NCI-H2029 treated with DMSO at 0.1 percent for 48 hours (cell line): Measurements from ENCODE around the gene PPP6R2.

ENCODE experiments used
- DNase-seq: peaks from one replicate; lab custom pipeline; 2025; lab: John Stamatoyannopoulos, UW

The PPP6R2 gene

DNA sequence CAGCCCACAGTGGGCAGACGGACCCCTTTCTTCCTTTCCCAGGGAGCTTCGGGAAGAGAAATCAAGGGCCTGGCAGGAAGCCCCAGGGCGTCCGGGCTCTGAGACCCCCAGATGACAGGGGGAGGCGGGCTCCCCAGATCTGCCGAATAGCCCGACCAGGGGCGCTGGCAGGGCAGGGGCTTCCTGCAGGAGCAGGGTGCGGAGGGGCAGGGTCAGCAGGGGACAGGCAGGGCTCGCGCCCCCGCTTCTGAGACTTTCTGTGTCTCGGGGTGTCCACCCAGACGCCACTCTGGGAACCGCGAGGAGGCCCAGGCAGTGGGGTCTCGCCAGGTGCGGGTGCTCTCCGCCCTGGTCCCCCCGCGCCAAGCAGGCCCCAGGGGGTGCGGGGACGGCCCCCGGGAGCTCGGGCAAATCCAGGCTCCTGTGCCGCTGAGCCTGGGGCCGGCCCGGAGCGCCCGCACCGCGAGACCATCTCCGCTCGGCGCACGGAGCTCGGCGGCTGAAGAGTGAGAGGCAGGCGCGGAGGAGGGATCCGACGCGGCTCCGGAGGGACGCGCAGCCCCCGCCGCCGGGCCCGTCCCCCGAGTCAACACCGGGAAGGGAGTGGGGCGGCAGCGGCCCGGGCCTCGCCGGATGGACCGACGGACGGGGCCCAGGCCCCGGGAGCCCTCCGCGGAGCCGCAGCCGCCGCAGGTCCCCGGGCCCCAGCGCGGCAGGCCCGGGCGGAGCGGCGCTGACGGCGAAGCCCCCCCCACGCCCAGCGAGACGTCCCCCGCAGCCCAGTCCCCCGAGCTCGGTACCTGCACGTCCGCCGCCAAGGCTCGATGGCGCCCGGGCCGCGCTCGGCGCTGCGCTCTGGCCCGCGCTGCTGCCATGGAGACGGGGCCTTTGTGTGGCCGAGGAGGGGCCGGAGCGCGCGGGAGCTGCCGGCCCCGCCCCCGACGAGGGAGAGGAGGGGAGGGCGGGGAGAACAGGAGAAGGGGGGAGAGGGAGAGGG lies 36.1 kb upstream of the PPP6R2 start, which contains the start of gene PLXNB2:
Gene PLXNB2 (minus strand): TSS at position 894 of the 997 bp plus-strand sequence. CDS start 17,062 bp downstream, outside the sequence.
- DNase-seq = peak; percentile 7

DNA sequence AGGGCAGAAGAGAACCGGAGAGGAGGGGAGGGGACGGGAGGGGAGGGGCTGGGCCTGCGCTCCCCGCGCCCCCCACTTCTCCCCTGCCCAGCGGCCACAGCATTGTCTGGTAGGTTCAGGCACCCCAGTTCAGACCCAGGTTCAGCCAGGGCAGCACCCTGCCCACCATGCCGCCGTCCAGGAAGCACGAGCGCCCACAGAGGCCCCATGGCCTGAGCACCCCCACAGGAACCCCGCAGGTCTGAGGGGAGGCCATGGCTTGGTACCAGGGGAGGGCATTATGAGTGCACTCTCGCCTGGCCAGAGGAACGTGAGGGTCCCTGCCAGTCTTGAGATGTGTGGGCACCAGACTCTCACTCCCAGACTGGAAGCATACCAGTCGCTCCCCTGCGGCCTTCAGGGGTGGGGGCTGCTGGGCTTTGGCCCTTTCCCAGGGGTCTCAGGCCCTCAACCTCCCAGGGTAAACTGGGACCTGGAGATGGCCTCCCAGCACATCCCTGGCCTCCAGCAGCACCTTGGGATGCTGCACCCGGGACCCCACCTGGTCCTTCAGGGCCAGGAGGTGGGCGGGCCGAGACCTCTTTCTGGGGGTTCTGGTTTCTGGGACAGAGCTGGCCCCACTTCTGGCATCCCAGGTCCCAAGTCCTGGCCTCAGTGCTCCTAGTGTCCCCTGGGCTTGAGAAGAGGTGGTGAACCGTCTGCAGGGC lies 35.1 kb upstream of the PPP6R2 start:
- no peak for DNase-seq

DNA sequence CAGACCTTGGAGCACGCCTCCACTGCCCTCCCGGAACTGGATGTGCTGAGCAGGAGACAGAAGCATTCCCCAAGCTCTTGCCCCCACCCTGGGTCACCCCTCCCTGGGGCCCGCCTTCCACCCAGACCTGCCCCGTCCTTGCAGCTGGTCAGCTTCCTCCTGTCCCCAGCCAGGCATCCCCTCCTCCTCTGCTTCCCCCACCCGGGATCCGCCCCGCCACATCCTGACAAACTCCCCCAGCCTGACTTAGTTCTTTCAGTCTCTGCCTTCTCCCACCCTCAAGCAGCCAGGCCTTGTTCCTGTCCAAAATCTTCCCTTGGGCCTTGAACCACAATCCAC lies 34.6 kb upstream of the PPP6R2 start:
- DNase-seq = no peak

DNA sequence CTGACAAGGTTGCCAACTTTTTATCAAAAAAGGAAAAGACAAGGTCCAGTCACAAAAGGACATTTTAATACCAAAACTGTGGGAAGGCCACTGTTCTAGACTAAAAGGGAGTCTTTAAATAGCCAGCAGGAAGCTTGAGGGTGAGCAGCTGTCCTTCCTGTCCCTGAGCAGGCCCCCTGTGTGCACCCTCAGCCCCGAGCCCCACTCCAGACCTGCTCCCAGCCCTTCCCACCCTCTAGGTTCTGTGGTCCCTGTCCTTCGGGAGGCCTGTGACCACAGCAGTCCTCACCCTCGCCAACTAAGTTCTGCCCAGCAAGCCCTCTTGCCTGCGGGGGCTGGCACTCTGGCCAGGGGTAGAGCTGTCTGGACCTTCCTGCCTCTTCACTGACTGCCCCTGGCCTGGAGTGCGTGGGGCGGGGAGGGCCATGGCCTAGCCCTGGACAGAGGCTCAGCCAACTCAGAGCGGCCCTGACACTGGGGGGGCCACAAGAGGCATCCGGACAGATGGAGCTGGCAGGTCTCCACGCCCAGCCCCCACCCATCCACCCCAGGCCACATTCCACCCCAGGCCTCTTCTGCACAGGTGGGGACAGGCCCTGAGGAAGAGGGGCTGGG lies 34.0 kb upstream of the PPP6R2 start:
- DNase-seq = no peak

DNA sequence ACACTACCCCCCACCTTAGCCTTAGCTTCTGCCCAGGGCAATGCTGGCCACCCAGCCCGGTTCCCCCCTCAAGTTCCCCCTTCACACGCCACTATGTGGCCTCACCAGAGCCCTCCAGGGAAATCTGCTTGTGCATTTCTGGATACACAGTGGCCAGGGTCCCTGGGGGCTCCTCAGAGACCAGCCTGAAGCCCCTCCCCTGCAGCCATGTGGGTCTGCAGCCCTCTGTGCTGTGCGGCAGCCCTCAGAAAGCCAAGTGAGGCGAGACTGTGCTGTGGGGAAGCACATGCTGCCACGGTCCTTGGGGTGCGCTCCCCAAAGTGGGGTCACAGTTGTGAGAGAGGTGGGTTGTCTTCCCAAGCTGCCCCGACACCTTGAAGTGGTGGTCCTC lies 33.5 kb upstream of the PPP6R2 start:
- DNase-seq = no peak

DNA sequence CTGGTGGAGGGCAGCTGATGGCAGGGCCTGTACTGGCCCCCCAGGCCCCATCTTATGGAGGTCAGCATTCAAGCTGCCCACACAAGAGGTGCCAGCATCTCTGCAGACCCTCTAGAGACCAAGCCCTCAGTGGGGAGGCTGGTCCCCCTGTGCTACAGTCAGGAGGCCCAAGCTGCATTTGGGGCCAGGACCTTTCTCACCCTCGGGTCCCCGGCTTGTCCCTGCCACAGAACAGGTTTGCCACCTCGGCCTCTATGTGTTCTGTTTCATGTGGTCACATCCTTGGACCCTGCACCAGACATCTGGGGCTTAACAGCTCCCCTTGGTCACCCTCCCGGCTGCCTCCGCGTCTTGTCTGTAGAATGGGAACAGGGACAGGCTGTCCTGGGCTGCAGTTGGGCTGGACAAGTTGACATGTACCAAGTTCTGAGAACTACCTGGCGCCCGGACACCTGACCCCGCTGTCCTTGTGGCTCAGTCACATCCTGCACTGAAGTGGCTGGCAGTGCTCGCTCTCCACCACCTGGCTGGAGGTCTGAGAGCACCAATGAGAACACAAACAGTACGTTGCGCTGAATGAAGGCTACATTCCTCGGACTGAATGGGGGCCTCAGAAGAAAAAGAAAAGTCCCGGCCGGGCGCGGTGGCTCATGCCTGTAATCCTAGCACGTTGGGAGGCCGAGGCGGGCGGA lies 33.0 kb upstream of the PPP6R2 start:
- no peak for DNase-seq

DNA sequence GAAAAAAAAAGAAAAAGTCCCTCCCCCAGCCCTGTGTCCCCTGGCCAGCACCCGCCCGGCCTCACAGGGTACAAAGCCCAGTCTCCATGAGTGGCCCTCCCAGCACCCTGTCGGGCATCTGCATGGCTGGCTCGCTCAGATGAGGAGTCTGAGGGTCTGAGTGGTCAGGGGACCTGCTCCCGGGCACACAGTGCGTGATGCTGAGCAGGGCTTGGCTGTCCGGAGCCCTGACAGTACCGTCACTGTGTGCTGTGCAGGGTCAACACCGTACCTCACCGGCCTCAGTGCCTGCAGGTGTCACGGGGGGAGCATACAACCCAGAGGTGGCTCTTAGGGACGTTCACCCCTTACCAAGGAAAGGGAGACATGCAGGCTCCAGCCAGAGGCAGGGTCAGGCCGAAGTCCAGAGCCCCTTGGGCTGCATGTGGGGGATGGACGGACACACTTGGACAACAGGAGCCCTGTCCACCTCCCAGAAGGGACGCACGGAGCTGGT lies 32.1 kb upstream of the PPP6R2 start:
- DNase-seq = no peak

DNA sequence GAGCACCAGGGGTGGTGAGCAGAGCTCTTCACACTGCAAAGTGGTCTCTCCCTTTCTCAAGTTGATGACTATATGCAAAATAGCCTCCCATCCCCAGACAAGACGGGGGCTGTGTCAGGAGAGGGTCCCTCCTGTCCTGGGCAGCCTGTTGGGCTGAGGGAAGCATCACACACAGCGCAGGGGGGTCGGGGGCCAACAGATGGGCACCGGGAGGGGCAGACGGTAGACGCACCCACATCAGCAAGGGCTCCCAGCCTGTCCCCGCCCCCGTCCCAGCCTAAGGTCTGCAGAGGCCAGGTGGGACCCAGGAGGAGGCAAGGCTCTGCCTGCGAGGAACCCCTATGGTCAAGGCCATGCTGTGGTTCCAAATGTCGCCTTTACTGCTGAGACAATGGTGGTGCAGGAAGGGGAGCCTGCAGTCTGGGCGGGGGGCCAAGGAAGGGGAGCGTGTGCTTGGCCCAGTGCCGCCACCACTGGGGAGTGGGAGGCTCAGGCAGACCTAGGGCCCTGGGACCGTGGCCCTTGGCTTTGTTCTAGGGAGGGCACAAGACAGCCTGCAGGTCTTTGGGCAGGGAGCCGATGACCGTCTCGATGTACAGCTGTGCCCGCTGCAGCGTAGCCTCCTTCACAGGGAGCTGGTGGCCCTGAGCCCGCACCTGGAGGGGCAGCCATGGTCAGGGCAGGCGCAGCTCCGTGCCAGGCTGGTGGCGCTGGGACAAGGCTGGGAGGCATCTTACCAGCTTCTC lies 31.3 kb upstream of the PPP6R2 start:
- no peak for DNase-seq

DNA sequence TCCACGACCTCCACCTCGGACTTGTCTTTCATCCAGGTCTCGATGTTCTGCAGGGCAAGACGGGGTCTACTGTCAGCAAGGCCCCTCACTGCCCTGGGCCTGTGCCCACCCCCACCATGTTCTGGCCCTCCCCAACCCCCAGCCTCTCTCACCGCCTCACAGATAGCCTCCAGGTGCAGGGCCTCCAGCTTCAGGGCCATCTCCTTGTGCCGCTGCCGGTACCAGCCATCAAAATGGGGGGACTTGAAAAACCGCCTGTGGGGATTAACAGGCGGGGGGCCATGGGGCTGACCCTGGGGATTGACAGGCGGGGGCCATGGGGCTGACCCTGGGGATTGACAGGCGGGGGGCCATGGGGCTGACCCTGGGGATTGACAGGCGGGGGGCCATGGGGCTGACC lies 30.8 kb upstream of the PPP6R2 start:
- no peak for DNase-seq

DNA sequence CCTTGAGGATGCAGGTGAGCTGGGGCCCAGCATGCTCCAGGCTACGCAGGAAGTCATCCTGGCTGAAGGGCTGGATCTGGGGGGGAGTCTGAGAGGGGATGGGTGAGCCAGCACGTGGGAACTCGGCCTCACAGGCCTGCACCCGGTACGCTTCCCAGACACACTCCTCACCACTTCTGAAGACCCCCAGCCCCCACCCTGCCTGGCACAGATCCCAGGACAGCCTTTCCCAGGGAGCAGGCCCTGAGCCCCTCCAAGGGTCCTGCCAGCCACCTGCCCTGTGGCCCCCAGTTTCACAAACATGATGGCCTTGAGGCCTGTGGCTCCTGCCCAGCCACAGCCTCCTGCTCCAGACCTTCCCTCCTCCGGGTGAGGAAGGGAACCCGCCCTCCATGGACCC lies 30.1 kb upstream of the PPP6R2 start:
- no peak for DNase-seq

DNA sequence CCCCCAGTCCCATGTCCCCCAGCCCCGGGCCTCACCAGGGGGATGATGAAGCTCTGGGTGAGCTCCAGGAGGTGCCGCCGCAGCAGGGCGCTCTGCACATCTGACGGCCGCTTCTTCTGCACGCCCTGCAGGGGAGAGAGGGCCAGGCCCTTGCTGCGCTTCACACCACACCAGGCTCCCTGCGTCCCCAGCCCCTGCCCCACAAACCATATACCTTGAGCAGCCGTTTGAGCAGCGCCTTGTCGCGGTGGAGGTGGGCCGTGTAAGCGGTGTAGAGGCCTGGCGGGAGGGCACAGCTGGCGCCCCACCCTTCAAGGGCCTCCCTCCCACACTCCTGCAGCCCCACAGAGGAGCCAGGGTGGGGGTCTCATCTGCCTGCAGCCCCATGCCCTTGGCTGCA lies 29.5 kb upstream of the PPP6R2 start:
- no peak for DNase-seq

DNA sequence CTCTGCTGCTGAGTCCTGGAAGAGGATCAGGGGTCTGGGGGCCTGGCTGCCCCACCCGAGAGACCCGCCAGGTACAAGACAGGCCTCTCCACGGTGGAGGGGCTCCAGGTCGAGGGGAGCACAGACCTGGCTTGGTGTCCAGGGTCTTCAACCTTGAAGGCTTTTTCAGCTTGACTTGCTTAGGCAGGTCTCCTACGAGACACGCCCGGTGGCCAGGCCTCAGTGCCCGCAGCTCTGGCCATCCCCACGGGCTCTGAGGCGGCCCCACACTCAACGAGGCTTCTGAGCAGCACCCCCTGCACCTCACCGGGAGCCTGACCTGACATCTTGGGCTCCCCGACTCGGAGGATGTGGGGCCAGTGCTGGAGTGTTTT lies 29.1 kb upstream of the PPP6R2 start:
- DNase-seq = no peak

DNA sequence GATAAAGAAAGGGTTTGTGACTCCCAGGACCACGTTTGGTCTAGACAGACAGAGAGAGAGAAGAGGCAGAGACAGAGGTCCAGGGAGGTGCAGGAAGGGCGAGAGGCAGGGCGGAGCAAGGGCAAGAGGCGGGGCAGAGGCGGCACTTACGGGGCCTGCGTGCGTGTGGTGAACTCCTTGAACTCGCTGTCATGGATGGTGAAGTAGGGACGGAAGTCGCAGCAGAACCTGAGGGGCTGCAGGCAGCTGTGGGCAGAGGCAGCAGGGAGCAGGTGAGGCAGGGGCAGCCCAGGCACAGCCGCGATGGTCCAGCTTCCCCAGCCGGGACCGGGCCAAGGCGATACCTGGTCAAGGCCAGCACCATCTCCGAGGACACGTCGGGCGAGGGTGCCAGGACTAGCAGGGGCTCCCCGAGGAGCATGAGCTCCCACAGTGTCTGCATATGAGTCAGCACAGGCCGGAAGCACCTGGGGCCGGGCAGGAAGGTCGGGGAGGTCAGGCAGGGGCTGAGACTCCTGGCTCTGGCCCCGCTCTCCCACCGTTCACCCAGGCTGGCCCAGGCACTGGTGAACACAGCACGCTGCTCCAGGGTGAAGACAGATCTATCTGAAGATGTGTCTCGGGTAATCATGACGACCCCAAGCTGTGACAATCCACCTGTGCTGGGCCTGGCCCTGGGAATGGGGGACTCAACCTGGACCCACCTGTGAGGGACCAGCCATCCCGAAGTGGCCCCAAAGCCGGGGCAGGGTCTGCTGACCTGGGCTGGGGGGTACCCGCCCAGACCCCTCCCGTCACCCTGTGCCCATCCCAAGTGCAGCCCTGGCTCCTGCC lies 28.5 kb upstream of the PPP6R2 start:
- DNase-seq = no peak

DNA sequence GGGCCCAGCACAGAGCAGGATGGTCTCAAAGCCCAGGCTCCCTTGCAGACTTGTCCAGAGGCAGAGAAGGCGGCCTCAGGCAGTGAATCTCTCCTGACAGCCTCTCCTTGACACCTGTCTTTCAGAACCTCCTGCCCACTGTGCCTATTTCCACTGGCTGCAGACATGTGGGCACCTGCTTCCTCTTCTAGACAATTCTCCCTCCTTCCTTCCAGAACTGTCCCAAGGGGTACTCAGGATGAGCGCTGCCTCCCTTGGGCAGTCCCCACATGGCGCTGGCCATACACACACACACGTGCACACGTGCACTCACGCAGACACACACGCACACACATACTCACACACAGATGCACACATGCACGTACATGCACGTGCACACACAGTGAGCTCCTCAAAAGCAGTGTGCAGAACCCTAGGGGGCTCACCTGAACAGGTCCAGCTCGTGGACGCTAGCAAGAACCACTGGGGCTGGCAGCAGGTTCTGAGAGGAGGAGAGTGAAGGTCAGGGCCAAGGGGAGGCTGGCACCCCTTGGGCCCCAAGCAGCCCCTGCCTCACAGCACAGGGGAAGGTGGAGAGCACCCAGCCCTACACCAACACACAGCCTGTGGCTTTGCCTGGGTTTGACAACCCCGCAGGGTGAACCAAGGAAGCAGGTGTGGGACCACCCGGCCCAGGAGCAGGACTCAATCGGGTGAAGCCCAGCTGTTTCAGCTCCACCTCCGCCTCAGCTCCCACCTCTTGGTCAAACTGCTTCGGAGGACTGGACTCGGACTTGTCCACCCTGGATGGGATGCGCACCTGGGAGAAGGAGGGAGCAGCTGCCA lies 27.6 kb upstream of the PPP6R2 start:
- no peak for DNase-seq

DNA sequence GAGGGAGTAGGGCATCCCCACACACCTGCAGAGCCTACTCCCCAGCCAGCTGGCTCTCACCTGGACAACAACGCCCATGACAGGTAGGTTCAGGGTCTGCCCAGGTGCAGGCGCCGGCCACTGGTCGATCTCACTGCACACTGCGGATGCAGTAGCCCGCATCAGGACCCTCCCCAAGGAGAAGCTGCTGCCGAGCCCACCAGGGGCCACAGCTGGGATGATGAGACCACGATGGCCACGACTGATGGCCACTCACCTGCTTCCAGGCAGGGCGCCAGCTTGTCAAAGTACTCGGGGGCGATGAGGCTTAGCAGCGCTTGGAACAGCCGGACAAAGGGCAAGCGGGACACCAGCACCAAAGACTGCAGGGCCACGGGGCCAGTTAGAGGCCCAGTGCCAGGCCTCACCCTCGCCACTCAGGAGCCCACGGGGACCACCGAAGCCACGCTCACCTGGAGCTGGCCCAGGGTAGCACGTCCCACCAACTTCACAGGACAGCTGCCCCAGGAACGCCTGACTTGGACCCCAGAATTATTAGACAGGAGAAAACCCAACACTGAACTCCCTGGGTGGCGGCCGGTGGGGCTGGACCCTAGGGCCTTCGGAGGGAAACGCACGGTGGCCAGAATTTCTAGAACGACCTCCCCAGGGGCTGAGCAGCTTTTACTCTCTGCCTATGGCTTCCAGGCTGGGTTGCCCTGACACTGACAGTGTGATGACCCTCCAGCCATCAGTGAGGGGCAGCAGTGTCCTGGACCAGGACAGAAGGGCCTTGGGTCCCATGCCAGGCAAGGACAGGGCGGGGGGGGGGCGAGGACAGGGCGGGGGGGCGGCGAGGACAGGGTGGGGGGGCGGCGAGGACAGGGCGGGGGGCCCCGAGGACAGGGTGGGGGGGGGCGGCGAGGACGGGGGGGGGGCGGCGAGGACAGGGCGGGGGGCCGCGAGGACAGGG lies 26.7 kb upstream of the PPP6R2 start:
- DNase-seq = no peak

DNA sequence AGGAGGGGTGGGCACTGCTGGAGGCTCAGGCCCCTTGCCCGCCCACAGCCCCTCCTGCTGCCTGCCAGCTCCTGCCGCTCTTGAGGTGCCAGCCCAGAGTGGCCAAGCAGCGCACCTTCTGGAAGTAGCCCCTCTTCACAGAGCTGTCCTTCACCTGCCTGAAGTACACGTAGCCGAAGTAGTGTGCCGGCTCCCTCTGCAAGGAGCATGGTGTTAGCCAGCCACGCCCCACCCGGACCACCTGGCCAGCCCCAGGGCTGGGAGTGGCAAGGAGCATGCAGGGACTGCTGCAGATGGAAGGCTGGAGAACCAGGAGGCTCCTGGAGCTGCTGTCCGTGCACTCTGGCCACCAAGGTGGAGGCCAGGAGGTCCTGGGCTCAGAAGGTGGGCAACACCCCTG lies 25.9 kb upstream of the PPP6R2 start:
- DNase-seq = no peak

DNA sequence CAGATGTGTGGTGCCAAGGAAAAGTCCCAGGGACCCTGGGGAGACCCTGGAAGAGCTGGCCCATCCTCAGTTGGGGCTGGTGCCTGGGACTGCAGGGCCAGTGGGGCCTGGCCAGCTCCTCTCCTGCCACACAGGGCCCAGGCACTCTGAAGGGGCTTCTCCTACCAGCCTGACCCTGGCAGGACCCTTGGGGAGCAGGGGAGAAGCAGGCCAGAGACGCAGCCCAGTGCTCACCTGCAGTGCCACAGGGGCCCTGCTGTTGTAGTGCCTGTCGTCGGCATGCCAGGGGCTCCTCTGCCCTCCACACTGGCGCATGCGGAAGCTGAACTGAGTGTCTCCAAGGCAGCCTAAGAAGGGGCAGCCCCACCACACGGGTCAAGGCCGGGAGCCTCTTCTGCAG lies 25.5 kb upstream of the PPP6R2 start:
- DNase-seq = no peak

DNA sequence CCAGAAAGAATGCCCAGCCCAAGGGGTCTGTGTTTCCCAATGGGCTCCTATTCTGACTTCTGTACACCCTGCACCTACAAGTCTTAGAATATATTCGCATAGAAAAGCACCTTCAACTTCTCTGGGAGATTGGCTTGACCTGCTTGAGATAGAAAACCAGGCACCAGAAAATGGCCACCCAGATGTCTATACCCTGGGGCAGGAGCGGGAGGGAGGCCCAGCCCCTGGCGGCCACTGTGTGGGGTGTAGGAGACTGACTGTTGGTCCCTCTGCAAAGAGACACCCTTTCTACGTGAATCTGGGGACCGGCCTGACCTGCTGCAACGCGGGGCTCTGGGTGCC lies 24.8 kb upstream of the PPP6R2 start:
- no peak for DNase-seq
